Endothelial cell of hepatic sinusoid (primary cell): ENCODE results near the gene CHD3.

Source experiments
- in situ Hi-C: cut with HindIII; loops from 2 replicates; pipeline ENCODE4 v1.10.0; 2017; ENCODE audit warnings: low sequenced_read_pairs

Gene CHD3

DNA sequence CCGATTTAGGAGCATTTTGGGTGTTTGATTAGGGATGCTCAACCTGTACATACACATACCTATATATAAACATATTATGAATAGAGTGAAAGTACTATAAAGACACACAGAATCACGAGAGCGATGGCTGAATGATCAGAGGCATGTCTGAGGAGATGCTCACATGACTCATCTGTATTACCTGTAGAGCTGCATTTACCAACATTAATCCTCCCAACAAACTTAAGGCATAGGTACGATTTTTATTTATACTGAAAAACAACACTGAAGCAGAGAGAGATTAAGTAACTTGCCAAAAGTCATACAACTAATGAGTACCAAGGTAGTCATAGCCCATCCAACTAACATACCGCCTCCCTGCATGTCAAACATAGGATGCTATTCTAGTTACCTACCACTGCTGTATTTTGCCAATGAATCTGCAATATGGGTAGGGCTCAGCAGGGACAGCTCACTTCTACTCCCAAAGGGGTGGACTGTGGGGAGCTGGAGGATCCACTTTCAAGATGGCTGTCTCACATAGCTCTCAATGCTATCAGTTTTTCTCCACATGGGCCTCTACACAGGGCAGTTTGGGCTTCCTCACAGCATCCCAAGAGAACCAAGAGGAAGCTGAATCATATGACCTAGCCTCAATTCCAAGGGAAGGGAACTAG lies 23.5 kb upstream of the CHD3 start:
- in situ Hi-C loops, result no loop called here

DNA sequence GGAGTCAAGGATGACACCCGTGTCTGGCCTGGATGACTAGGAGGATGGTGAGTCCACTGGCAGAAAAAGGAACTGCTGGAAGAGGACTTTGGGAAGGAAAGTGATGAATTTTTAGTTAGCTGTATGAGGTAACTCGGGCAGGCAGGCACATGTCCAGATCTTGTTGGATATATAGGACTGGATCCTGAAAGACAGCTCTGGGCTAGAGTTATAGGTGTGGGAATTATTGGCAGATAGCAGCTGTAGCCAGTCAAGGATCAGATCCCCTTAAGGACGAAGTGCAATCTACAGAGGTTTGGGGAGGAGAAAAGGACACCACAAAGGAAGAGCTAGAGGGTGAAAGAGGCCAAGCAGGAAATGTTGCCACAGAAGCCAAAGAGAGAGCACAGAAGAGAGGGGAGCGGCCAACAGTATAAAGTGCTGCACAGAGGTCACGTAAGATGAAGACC lies 20.7 kb upstream of the CHD3 start:
- in situ Hi-C loops, result no loop called here

DNA sequence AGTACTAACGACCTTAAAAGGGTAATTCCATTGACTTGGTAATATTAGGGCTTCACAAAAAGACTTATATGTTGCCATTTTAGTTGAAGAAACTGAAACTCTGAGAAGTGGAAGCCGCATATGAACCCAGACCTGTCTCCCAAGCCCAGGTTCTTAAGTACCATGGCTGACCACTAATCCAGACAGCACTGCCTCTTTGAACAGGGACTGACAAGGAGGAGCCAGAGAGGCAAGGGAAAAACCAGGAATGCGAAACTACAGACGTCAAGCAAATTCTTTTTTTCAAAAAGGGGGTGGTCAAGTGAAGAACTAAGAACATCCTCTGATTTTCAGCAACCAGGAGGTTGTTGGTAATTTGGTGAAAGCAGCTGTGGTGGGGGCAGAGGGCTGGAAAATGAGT lies 15.5 kb upstream of the CHD3 start:
- in situ Hi-C loops, result no loop called here

GRCh38 chr17:7875804-7876370 lies 12.7 kb upstream of the CHD3 start:
- in situ Hi-C loops, result no loop called here

- in situ Hi-C loops, result no loop called here
These were observed 10.4 kb upstream of the CHD3 start for GRCh38 chr17:7878234-7878633.

GRCh38 chr17:7880076-7880868 lies 8.3 kb upstream of the CHD3 start:
- in situ Hi-C loops, result no loop called here

DNA sequence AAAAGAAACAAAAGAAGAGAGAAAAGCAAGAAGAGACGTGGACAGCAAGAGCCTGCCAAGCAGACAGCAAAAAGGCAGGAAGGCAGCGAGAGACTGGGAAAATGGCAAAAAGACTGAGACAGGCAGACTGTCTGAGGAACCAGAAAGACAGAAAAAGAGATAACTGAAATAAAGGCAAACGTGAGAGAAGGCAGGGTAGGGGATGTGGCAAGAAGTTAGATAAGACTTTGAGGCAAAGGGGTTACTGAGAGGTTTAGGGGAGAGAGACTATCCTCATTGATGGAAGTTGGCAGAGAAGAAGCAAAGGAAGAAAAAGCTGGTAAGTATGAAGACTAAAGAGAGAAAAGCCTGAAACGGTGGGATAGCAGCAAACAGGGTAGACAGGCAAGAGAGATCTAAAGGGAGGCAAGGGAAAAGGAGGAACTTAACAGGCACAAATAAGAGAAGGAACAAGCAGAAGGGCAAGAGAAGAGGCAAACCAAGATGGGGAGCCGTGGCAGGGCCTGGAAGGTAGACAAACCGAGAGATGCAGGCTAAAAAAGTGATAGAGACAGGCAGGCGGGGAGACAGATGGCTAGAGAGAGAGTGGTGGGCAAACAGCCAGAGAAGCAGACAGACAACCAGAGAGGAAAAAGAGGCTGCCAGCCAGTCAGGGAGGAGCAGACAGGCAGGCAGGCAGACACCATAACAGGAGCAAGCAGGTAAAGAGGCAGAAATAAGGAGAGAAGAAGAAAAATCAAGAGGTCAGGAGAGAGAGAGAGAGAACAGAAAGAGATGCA lies 7.1 kb upstream of the CHD3 start:
- in situ Hi-C loops, result no loop called here

DNA sequence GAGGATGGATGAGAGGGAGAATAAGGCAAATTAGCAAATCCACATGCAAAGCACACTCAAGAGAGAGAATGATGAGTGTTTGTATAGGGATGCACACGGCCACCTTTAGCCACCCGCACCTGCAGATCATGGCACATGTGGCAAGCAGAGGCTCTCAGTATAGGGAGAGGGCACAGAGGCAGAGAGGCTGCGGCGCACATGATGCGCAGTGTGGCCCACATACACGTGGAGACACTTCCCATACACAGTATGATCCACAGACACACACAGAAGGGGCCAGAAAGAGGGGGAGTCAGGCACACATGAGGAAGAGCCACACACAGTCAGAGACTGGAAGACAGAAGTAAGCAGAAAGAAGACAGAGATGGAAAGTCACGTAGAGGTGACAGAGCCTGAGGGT lies 6.5 kb upstream of the CHD3 start:
- in situ Hi-C loops, result no loop called here

GRCh38 chr17:7882629-7883028 lies 6.0 kb upstream of the CHD3 start:
- in situ Hi-C loops, result no loop called here

DNA sequence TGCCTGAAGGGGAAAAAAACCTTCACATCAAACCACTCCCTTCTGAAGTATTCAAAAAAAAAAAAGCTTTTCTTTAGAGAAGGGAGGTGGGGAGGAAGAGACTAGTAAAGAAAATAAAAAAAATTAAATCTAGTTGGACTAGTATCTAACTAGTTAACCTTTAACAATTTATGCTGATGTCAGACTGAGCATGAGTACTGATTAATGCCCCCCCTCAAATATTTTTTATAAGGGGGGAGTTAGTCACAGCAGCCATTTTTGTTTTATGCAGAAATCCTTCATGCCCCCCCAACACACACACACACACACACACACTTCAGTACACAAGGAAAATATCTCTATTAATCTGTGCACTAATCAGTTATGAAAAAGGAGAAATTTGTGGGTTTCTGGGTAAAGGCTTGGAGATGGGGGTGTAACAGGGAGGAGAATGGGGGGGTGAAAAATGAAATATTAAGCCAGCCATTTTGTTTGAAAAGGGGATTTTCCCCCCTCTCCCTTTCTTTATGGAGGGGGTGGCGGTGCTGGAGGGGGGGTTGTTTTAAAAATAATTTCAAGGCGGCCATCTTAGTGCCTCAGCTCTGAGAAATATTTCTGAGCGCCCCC lies 4.7 kb upstream of the CHD3 start:
- in situ Hi-C loops, result no loop called here

GRCh38 chr17:7884581-7885366 lies 3.8 kb upstream of the CHD3 start:
- in situ Hi-C loops, result no loop called here

DNA sequence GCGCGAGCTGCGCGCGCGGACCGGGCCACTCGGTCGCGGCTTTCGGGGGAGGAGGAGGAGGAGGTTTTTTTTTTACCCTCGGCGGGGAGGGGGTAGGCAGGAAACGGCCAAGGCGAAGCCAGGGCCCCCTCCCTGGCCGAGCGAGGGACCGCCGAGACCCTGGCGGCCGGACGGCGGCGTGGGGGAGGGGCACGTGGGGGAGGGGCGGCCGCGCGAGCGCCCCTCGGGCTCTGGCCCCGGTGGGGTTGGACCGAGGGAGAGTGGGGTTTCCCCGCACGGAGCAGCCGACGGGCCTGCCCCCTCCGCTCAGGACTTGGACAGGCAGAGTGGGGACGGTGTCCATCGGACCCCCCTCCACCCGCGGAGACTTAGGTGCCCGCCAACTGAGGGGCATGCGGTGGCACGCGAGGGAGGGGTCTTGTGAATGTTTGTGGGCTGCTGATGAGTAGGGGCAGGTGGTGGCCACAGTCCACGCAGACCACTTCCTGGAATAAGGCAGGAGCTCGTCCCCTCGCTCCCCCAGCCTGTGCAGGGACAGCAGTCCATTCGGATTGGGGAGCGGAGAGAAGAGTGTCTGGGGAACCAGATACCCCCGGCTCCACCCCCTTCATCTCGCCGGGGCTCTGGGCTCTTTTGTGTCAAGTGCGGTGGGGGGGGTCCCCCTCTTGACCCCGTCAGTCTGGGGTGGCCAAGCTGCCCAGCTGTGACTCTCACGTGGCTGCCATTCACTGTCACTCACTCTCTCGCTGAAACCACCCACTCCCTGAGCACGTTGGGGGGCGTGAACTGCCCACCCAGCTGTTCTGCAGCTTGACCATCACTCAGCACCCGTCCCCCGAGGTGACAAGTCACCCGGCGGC lies 3.0 kb upstream of the CHD3 start:
- in situ Hi-C loops, result no loop called here

DNA sequence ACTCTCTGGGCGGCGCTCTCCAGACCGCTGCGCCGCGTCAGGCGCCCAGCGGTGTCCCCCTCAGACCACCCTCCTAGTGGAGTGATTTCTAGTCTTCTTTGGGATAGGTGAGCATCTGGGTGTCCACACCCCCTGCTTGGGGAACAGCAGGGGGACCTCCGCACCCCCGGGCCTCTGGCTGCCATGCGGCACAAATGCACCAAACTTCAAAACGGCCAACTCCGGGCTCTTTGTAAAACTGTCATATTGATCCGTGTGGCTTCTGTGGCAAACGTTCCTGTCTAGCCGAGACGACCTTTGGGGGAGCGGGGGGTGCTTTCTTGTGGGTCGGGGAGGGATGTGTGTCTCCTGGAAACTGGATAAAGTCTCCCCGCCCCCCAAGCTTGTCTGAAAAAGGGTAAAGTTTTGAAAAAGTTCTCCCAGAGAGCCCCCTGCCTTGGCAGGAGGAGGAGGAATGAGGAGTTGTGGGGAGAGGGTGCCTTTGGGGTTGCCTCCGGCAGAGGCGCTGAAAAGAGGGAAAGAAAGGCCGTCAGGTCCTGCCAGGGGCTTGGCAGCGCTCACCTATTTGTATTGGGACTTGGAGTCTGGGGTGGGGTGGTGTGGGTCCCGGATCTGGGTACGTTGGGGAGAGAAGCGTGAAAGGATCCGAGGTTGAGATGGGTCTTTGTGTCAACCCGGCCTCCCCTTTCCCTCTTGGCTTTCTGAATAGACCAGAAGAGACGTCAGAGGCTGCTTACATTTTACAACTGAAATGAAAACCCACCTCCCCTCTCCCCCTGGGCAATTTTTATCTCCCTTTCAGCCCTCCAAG lies 2.2 kb upstream of the CHD3 start:
- in situ Hi-C loops, result no loop called here

- in situ Hi-C loops, result no loop called here
These were observed 1.5 kb upstream of the CHD3 start for GRCh38 chr17:7887038-7887481.

DNA sequence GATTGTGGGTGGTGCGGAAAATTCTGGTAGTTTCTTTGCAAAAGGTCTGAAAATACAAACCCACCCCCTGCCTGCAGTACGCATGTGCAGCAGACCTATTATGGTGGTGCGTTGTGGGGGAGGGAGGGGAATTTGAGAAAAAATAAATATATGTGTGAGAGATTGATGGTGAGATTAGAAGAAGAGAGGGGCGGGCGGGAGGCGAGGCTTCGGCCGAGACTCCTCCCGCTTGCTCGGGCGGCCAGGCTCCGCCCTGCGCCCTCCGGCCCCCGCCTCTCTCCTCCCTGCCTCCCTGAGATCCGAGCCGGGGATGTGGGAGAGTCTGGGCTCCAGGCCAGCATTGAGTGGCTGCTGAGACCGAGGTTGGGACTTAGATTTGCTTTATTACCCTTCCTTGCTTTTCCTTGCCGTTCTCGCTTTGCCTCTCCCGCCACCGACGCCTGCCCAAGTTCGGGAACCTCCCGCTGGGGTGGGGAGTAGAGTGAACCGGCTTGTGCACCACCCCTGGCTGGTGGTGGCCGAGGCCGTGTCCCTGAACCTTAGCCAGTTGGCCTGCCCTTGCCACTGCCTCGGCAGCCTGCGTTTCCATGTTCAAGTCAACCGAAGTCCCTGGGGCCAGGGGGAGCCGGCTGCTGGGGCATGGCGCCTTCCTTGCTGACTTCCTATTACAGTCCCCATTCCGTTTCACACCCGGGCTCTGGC lies 956 bp upstream of the CHD3 start:
- in situ Hi-C loops, result no loop called here

DNA sequence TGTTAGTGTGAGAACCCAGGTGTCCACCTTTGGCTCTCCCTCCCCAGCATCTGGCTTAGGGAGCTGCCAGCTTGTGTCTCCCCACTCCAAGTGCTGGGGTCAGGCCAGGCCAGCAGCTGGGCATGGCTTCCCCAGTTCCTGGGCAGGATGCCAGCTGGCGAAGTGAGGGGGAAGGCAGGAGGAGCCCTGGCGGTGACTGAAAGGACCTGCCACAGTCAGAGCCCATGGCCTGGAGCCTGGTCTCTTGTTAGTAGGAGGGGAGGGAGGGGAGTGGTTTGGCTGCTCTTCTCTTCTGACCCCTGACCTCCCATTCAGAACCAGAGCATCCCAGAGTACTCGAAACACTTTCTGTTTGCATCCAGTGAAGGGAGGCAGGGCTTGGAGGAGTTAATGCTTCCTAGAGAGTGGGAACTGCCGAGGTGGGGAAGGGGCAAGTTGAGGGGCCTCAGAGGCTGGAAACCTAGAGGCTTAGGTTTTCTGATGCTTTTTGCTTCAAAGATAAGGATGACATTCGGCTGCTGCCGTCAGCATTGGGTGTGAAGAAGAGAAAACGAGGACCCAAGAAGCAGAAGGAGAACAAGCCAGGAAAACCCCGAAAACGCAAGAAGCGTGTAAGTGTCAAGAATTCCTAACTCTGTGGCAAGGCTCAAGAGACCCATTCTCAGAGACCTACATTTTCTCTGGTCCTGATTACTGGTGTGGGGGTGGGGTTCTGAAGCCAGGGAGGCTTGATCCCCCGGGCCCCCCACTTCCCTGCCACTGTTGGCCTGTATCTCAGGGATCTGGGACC lies 772 bp downstream of the CHD3 start:
- in situ Hi-C loops, result no loop called here
